B cell (primary cell): ENCODE results near the gene F8. TPM values are rescaled to one million over a fixed set of nuclear protein-coding genes. Genes with fewer than 3 reads are reported as not detected.

ENCODE experiments used
- ATAC-seq: fragments of 200-7000 bp; cut with Tn5 transposase; one replicate; pipeline ENCODE4 v1.10.0; 2021; ENCODE audit warnings: low read depth, mild to moderate bottlenecking, moderate number of reproducible peaks, moderate library complexity
- CTCF ChIA-PET: fragments of 350-600 bp; sonication (Branson Sonifier 250); formaldehyde crosslinking; loops from one replicate; lab custom pipeline; 2021; ENCODE audit warnings: antibody characterized with exemption, inconsistent platforms; lab: Charles Lee
- POLR2A ChIA-PET: fragments of 350-600 bp; sonication (Branson Sonifier 250); formaldehyde crosslinking; loops from one replicate; lab custom pipeline; 2021; ENCODE audit warnings: antibody characterized with exemption; lab: Charles Lee
- DNase-seq: peaks from one replicate; pipeline ENCODE4 v3.0.0; 2013
- H2AFZ ChIP-seq: 2 replicates; pipeline ENCODE4 v1.6.1; 2012; ENCODE audit warnings: mild to moderate bottlenecking, low read depth, low read length; ENCODE audit not compliant: insufficient read depth, poor library complexity, severe bottlenecking
- H3K27ac ChIP-seq, 2 donors: 1 replicate in 1 of 2; 2 replicates in 1 of 2; pipeline ENCODE4 v1.5.1; 2012 to 2013; ENCODE audit warnings: low read length in 2 of 2, mild to moderate bottlenecking in 2 of 2, moderate library complexity in 1 of 2
- H3K27me3 ChIP-seq, 4 experiments: fragments of 200-600 bp in 1 of 4; sonication (generic) in 1 of 4; replicated peaks in 1 of 4; 1 replicate in 2 of 4; 2 replicates in 2 of 4; pipeline versions ENCODE4 v1.6.1 to v1.7.0; 2013 to 2016; ENCODE audit warnings: low read length in 3 of 4, mild to moderate bottlenecking in 2 of 4, mixed read lengths in 1 of 4, moderate library complexity in 1 of 4; ENCODE audit not compliant: insufficient read depth in 4 of 4, control insufficient read depth in 3 of 4; ENCODE audit errors: control extremely low read depth in 1 of 4
- H3K36me3 ChIP-seq, 2 experiments: replicated peaks in 1 of 2; 1 replicate in 1 of 2; 2 replicates in 1 of 2; pipeline versions ENCODE4 v1.6.1 to v1.7.1; 2013; ENCODE audit warnings: low read length in 1 of 2; ENCODE audit not compliant: insufficient read depth in 2 of 2, control insufficient read depth in 1 of 2; ENCODE audit errors: control extremely low read depth in 1 of 2, extremely low read depth in 1 of 2
- H3K4me1 ChIP-seq, 2 donors: fragments of 200-600 bp in 1 of 2; sonication (generic) in 1 of 2; 1 replicate in 1 of 2; 2 replicates in 1 of 2; pipeline versions ENCODE4 v1.5.1 to v1.6.1; 2013 to 2017; ENCODE audit warnings: low read length in 2 of 2; ENCODE audit not compliant: control insufficient read depth in 2 of 2, insufficient read depth in 2 of 2
- H3K4me2 ChIP-seq: replicated peaks from 2 replicates; pipeline ENCODE3; 2012; ENCODE audit warnings: mild to moderate bottlenecking, low read depth, low read length; ENCODE audit not compliant: poor library complexity, severe bottlenecking
- H3K4me3 ChIP-seq, 5 experiments: fragments of 200-600 bp in 1 of 5; sonication (generic) in 1 of 5; 1 replicate in 3 of 5; 2 replicates in 2 of 5; pipeline versions ENCODE4 v1.5.1 to v1.7.0; 2011 to 2016; ENCODE audit warnings: low read length in 4 of 5, mild to moderate bottlenecking in 4 of 5, low read depth in 2 of 5, control low read depth in 1 of 5, moderate library complexity in 1 of 5; ENCODE audit not compliant: insufficient read depth in 1 of 5; ENCODE audit errors: control extremely low read depth in 1 of 5, extremely low read depth in 1 of 5
- H3K79me2 ChIP-seq: fragments of 200-600 bp; sonication (generic); one replicate; pipeline ENCODE4 v1.6.0; 2016; ENCODE audit warnings: low read length; ENCODE audit not compliant: control insufficient read depth, insufficient read depth
- H3K9ac ChIP-seq: fragments of 200-600 bp; sonication (generic); 2 replicates; pipeline ENCODE4 v1.6.1; 2017; ENCODE audit warnings: mild to moderate bottlenecking, low read length, moderate library complexity
- H3K9me3 ChIP-seq, 3 donors: one replicate each; pipeline versions ENCODE4 v1.6.1 to v1.7.1; 2013; ENCODE audit warnings: low read length in 2 of 3; ENCODE audit not compliant: control insufficient read depth in 2 of 3, insufficient read depth in 1 of 3; ENCODE audit errors: control extremely low read depth in 1 of 3
- H4K20me1 ChIP-seq: 2 replicates; pipeline ENCODE4 v1.6.0; 2012; ENCODE audit warnings: mild to moderate bottlenecking, low read length; ENCODE audit not compliant: insufficient read depth, control insufficient read depth, poor library complexity, severe bottlenecking
- H3K27ac Mint-ChIP-seq: one replicate; pipeline ENCODE4 v1.8.0; 2021; ENCODE audit warnings: mixed read lengths
- H3K27me3 Mint-ChIP-seq: one replicate; pipeline ENCODE4 v1.8.0; 2021; ENCODE audit warnings: mixed read lengths
- H3K4me1 Mint-ChIP-seq: one replicate; pipeline ENCODE4 v1.8.0; 2021; ENCODE audit warnings: mixed read lengths
- H3K4me3 Mint-ChIP-seq: one replicate; pipeline ENCODE4 v1.8.0; 2021; ENCODE audit warnings: mixed read lengths
- H3K9me3 Mint-ChIP-seq: one replicate; pipeline ENCODE4 v1.8.0; 2022; ENCODE audit warnings: mixed read lengths; ENCODE audit not compliant: insufficient read depth
- CTCF ChIP-seq: fragments of 200-600 bp; IDR thresholded peaks from one replicate; pipeline ENCODE4 v1.8.0; 2022; ENCODE audit warnings: antibody characterized with exemption, mild to moderate bottlenecking
- EZH2 ChIP-seq: IDR thresholded peaks from 2 replicates; pipeline ENCODE4 v1.6.1; 2012; ENCODE audit warnings: borderline replicate concordance, low read depth, mild to moderate bottlenecking, moderate library complexity, low read length; ENCODE audit not compliant: insufficient read depth, poor library complexity, severe bottlenecking
- WGBS: methylation state at CpG from one replicate; pipeline ENCODE4 v1.1.5; 2013; ENCODE audit warnings: missing lambda C conversion rate; ENCODE audit not compliant: insufficient coverage; 5-methylcytosine and 5-hydroxymethylcytosine counted together
- intact Hi-C: fragments of 100-400 bp; cut with micrococcal nuclease; formaldehyde crosslinking; loops from one replicate; pipeline ENCODE4 v1.10.0; 2022
- polyA plus RNA-seq: library from polyadenylated mRNA; depleted of rRNA; stranded (reverse); fragments of >200 nt; gene quantifications from 2 replicates; pipeline ENCODE4 v1.2.3, GENCODE V29; 2012
- total RNA-seq, 2 donors: library from RNA; stranded (reverse); fragments of 120-200 nt in 1 of 2; gene quantifications; 1 replicate in 1 of 2; 2 replicates in 1 of 2; pipeline versions ENCODE4 v1.2.3 to v1.2.4, GENCODE V29; 2013 to 2022

The F8 gene
- total and polyA plus RNA-seq, 2 donors (not counting 1 experiment from before 2014, with no cell fraction given) = 0.86 to 1.4 TPM

DNA sequence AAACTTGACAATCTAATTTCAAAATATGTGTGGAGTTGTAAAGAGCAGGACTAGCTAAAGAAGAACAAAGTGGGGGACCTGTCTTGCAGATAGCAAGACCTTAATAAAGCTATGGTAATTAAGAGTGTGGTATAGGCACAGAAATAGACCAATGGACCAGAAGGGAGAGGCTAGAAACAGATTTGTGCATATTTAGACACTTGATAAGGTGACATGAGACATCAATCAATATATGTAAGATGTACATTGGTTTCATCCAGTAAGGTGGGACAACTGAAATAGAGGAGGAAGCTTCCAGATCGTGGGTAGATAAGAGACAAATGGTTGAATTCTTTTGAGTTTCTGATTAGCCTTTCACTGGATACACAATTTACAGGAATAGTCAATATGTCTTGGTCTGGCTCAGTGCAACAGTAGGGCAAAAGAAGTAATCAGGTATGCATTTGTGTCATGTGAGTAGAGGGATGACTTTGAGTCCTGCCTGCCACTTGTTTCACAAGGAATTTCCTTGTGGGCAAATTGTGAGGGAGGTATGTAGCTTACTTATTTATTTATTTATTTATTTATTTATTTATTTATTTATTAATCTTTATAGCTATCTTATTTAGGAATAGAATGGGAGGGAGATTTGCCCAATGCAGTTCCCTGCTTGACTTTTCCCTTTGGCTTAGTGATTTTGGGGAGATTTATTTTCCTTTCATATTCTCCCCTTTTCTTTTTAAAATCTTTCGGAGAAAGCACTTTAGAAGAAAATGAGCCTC, 210.0 kb downstream of the F8 start:
- Mint-ChIP-seq H3K27ac (no peak overlapping the region), H3K9me3 (no peaks in the 10 kb centered on the region), H3K4me1 (no peaks in the 10 kb centered on the region), H3K27me3 (peaks cover 4% of the 10 kb centered on the region), H3K4me3 (no peak overlapping the region)
- no peaks in the 10 kb centered on the region for H3K27me3 ChIP-seq
- no peak overlapping the region for H3K4me2 ChIP-seq
- no peaks in the 10 kb centered on the region for H3K4me1 ChIP-seq
- H2AFZ ChIP-seq = no peak overlapping the region
- no peaks in the 10 kb centered on the region for H3K79me2 ChIP-seq
- no CpG with 5 or more reads among the region's 2 CpGs for WGBS
- H3K9ac ChIP-seq = no peak overlapping the region
- no peak overlapping the region for H3K27ac ChIP-seq
- ChIA-PET POLR2A (no interaction called here), CTCF (interaction anchor here (2.2 kb wide), 1 partner anchor 64 kb away, joined by 5 read pairs; no protein-coding TSS in a partner anchor)
- no peaks in the 10 kb centered on the region for H3K36me3 ChIP-seq
- H4K20me1 ChIP-seq = no peaks in the 10 kb centered on the region
- no peaks in the 10 kb centered on the region for H3K9me3 ChIP-seq
- intact Hi-C loops = no loop called here
- no peak for TF ChIP-seq CTCF
- no peak for TF ChIP-seq EZH2
- H3K4me3 ChIP-seq = no peak overlapping the region
- ATAC-seq = no peak
- no peak for DNase-seq

- CTCF ChIA-PET = no interaction called here
- no peak overlapping the region for H3K27ac ChIP-seq
- peaks cover 4 to 6% of the 10 kb centered on the region in 2 donors for H3K4me1 ChIP-seq
- H3K27ac Mint-ChIP-seq = no peak overlapping the region
- no peak overlapping the region for H3K4me3 ChIP-seq
- no peak overlapping the region for H3K4me3 Mint-ChIP-seq
- DNase-seq (no peak), ATAC-seq (no peak)
- peaks cover 6% of the 10 kb centered on the region for H3K4me1 Mint-ChIP-seq
- intact Hi-C loops = loop anchor here (10.0 kb wide), 1 partner anchor 215 kb away; the partner anchor contains the start of genes F8 and FUNDC2
- H4K20me1 ChIP-seq = no peaks in the 10 kb centered on the region
- no peak overlapping the region for H3K4me2 ChIP-seq
- peaks cover 4% of the 10 kb centered on the region for H3K27me3 Mint-ChIP-seq
- H2AFZ ChIP-seq = no peak overlapping the region
- POLR2A ChIA-PET = no interaction called here
- H3K9me3 Mint-ChIP-seq = no peaks in the 10 kb centered on the region
- H3K79me2 ChIP-seq = no peaks in the 10 kb centered on the region
- no peaks in the 10 kb centered on the region for H3K9me3 ChIP-seq
- no CpG with 5 or more reads among the region's 1 CpG for WGBS
- no peak overlapping the region for H3K9ac ChIP-seq
- no peaks in the 10 kb centered on the region for H3K27me3 ChIP-seq
- H3K36me3 ChIP-seq = no peaks in the 10 kb centered on the region
- no peak for TF ChIP-seq EZH2
- TF ChIP-seq CTCF = no peak
These were observed 212.4 kb downstream of the F8 start for GRCh38 chrX:154809939-154810665.
